Eye (tissue), 1 donor: ENCODE results near the gene CHERP.
"Not testable (repeated sequence)": the region's sequence is repeated elsewhere in the genome, so short reads cannot be mapped to it uniquely, and the experiment has no call there.

ENCODE experiments used
- DNase-seq: peaks from one replicate; pipeline ENCODE4 v3.0.0-alpha.2; 2015

The CHERP gene

DNA sequence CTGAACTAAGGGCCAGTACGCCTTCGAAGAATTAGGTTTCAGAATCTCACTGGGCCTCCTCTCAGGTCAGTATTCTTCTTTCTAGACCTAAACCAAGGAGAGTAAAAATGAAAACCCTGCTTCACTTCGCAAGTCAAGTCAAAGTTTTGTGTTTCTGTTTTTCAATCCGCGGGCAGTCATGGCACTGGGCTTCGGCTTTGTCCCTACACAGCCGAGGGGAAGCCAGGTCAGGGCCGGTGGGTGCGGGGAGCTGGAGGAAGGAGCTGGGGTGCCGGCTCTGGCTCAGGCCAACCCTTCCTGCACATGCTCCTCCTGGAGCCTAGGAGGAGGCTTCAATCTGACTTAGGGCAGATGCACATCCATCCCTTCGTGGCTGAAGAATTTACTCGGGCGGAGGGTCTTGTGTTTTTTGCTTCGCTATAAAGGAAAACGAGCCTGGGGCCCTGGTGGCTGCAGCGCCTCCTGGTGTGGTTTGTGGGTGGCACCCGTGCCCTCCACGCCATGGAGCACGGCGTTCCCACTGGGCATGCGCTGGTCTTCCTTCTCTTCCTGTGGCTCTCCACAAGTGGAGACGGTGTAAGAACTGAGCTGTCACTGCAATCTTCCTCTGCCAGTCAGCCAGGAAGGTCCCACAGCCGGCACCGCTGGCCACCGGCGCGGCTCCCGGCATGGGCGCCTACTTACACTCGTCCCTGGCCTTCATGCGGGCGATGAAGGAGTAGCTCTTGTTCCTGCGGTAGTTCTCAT, 23.6 kb downstream of the CHERP start:
- no peak for DNase-seq

- no peak for DNase-seq
These were observed 24.2 kb downstream of the CHERP start for GRCh38 chr19:16518061-16518460.

DNA sequence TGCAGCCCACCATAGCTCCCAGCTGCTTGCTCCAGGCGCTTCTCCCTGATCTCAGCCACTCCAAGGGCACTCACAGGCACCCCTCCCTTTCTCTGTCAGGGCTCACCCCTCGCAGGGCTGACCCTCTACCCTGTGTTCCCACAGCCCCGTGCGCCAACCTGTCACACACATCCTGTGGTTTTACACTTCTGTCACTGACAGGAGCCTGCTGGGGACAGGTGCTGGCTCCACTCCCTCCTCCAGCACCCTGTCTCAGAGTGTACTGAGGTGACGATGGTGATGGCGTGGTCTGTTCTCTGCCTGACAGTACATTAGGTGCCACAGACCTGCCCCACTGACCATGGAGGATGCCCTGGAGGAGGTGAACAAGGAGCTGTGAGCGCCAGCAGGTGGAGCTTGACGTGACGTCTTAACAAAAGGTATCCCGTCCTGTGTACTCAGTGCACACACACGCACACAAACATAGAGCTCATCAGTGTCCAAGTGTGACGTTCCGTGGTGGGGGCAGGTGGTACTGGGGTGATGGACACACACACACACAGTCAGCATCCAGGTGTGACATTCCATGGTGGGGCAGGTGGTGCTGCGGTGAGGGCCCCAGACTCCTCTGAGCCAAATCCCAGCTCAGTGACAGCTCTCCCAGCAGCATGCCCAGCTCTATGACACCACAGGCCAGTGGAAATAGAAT, 25.2 kb downstream of the CHERP start:
- DNase-seq = no peak

- no peak for DNase-seq
These were observed 25.9 kb downstream of the CHERP start for GRCh38 chr19:16516381-16516780.

DNA sequence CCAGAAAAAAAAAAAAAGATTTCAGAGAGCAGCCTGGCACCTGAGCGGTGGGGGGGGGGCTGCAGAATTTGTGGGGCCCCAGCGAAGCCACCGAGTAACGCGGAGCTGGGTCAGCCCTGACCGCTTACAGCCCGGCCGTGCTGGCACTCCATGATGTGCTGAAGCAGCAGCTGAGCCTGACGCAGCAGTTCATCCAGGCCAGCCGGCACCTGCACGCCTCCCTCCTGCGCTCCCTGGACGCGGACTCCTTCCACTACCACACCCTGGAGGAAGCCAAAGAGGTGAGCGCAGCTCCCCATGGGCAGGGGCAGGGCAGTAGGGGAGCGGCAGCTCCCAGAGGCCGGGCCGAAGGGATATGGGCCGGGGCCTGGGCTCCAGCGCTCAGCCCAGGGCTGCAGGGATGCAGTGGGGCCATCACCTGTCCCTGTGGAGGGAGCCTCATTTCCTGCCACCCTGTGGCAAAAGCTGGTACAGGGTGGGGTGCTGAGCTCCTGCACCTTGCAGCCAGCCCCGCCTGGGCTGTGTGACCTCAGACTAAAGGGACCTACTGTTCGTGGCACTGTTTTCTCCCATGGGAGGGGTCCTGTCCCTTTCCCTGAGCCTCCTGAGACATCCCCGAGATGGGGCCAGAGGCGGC, 27.7 kb downstream of the CHERP start:
- no peak for DNase-seq

DNA sequence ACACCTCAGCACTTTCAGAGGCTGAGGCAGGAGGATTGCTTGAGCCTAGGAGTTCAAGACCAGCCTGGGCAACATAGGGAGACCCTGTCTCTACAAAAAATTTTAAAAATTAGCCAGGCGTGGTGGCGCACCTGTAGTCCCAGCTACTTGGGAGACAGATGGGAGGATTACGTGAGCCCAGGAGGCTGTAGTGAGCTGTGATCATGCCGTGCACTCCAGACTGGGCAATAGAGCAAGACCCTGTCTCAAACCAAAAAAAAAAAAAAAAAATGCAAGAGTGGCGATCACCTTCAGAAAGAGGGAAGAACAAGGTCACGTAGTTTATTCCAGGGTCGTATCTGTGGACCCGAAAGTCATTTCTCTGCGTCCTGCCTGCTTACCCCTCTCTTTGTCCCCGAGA, 29.6 kb downstream of the CHERP start:
- not testable (repeated sequence) for DNase-seq

GRCh38 chr19:16509141-16510061, 32.8 kb downstream of the CHERP start:
- peak; percentile 10 for DNase-seq

DNA sequence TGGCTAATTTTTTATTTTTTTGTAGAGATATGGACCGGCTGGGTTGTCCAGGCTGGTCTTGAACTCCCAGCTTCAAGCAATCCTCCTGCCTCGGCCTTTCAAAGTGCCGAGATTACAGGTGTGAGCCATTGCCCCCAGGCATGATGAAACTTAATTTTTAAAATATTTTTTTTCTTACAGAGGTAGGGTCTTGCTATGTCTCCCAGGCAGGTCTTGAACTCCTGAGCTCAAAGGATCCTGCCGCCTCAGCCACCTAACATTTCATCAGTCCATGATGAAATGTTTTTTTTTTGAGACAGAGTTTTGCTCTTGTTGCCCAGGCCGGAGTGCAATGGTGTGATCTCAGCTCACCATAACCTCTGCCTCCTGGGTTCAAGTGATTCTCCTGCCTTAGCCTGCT, 33.7 kb downstream of the CHERP start:
- DNase-seq = no peak

DNA sequence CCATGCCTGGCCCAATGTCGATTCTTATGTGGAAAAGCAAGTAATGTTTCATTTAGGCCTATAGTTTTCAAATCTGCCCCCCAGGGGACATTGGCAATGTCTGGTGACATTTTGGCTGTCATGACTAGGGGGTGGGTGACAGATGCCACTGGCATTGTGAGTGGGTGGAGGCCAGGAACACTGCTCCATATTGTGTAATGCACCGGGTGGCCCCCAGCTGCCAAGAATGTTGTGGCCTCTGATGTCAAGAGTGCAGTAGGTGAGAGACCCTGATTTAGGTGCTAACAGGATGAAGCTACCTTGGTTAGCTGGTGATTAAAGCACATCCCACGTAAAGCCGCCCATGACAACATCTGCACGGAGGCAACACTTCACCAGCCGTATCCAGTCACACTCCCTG, 35.3 kb downstream of the CHERP start:
- DNase-seq = no peak

DNA sequence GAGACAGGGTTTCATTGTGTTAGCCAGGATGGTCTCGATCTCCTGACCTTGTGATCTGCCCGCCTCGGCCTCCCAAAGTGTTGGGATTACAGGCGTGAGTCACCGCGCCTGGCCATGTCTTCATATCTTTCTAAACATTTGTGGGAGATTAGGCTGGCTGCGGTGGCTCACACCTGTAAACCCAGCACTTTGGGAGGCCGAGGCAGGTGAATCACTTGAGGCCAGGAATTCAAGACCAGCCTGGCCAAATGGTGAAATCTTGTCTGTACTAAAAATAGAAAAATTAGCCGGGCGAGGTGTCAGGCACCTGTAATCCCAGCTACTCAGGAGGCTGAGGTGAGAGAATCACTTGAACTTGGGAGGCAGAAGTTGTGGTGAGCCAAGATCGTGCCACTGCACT, 36.1 kb downstream of the CHERP start:
- not testable (repeated sequence) for DNase-seq

DNA sequence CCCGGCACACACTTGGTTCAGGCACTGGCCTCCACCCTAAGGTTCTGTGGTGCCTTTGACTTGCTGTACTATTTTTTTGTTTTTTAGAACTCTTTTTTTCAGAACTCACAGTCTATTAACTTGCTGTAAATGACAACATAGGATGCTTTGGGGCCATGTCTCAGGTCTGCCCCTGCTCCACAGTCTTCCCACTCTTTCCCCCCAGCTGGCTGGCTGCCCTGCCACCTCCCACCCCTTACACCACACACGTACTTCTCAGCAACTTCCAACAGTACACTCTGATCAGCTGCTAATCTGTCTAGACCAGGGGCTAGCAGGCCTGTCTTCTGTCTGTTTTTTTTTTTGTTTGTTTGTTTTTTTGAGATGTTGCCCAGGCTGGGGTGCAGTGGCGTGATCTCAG, 38.0 kb downstream of the CHERP start:
- no peak for DNase-seq

GRCh38 chr19:16497837-16498236, 44.4 kb downstream of the CHERP start:
- no peak for DNase-seq

- no peak for DNase-seq
These were observed 45.2 kb downstream of the CHERP start for GRCh38 chr19:16497042-16497441.

DNA sequence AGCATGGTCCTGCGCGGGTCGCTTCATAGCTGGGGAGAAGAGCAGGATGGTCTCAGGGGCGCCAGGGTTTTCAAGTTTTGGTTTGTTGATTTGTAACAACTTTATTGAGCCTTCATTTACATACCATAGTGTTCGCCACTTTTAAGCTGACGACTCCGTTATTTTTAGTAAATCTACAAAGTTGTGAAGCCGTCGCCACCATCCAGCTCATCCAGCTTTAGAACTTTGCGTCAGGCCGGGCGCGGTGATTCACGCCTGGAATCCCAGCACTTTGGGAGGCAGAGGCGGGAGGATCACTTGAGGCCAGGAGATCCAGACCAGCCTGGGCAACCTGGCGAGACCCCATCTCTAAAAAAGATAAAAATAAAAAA, 45.6 kb downstream of the CHERP start:
- DNase-seq = no peak

- DNase-seq = peak; percentile 99
These were observed 46.1 kb downstream of the CHERP start, which contains the start of the genes C19orf44 and CALR3 for GRCh38 chr19:16495982-16496612. TSS of gene C19orf44 (plus strand) at chr19:16496394. CDS start at chr19:16500793, 4,399 bp downstream. TSS of gene CALR3 (minus strand) at chr19:16496167. CDS start at chr19:16496129, 38 bp downstream.

- DNase-seq = not testable (repeated sequence)
These were observed 55.8 kb downstream of the CHERP start for GRCh38 chr19:16486476-16486875.

DNA sequence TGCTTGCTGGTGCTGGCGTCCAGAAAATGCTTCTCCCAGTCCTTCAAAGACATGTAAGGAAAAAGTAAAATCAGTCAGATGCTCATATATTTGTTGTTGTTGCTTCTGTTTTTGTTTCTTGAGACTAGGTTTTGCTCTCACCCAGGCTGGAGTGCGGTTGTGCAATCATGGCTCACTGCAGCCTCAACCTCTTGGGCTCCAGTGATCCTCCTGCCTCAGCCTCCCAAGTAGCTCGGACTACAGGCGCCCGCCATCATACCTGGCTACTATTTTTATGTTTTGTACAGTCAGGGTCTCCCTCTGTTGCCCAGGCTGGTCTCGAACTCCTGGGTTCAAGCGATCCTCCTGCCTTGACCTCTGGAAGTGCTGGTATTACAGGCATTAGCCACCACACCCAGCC, 59.5 kb downstream of the CHERP start:
- no peak for DNase-seq

GRCh38 chr19:16477311-16477710, 64.9 kb downstream of the CHERP start:
- DNase-seq = no peak

DNA sequence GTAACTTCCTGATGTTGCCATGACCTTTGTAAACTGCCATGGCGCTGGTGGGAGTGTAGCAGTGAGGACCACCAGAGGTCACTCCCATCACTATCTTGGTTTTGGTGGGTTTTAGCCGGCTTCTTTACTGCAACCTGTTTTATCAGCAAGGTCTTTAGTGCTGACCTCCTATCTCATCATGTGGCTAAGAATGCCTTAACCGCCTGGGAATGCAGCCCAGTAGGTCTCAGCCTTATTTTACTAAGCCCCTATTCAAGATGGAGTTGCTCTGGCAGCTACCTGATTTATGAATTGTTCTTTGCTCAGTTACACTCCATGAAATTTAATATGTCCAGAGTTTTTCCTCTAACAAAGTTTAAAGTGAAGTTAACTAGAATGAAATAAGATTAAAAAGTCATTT, 65.8 kb downstream of the CHERP start:
- no peak for DNase-seq

GRCh38 chr19:16473875-16474392, 68.3 kb downstream of the CHERP start:
- no peak for DNase-seq

DNA sequence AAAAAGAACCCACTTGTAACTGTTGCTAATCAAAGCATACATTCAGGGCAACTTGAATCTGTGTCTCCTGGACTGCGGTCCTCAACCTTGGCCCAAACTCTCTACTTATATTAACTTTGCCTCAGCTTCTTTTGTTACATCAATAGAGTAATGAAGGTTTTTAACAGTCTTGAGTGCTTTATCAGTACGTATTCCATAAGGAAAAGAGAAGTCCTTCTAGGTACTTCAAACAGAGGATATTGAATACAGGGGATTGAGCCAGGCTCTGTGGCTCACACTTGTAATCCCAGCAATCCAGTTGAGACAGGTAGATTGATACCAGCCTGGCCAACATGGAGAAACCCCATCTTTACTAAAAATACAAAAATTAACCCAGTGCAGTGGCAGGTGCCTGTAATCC, 69.2 kb downstream of the CHERP start:
- DNase-seq = no peak

DNA sequence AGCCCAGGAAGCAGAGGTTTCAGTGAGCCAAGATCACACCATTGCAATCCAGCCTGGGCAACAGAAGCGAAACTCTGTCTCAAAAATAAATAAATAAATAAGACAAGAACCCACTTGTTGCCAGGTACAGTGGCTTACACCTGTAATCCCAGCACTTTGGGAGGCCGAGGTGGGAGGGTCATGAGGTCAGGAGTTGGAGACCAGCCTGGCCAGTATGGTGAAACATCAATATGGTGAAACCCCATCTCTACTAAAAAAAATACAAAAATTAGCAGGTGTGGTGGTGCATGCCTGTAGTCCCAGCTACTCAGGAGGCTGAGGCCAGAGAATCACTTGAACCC, 69.7 kb downstream of the CHERP start:
- not testable (repeated sequence) for DNase-seq
